Right ventricle myocardium superior (tissue), 1 donor: ENCODE results near the gene FAM180A. TPM values are rescaled to one million over a fixed set of nuclear protein-coding genes. Genes with fewer than 3 reads are reported as not detected.
"Not testable (repeated sequence)": the region's sequence is repeated elsewhere in the genome, so short reads cannot be mapped to it uniquely, and the experiment has no call there.

Source experiments
- ATAC-seq: fragments of 200-7000 bp; cut with Tn5 transposase; one replicate; pipeline ENCODE4 v1.9.1; 2020; ENCODE audit warnings: mild to moderate bottlenecking; ENCODE audit not compliant: poor library complexity
- DNase-seq: peaks from one replicate; pipeline ENCODE4 v3.0.0-alpha.2; 2020
- intact Hi-C: fragments of 100-400 bp; cut with DNase I; formaldehyde crosslinking; loops from one replicate; pipeline ENCODE4 v1.11.2; 2022
- long read RNA-seq: library from polyadenylated mRNA; unstranded; transcript quantifications from one replicate; pipeline ENCODE4 v2.0.0, GENCODE V29; 2021
- total RNA-seq: library from RNA; stranded (reverse); fragmentation: NEBNext Ultra II Directional; extraction: Animal tissue kit (Norgen Biotek cat#: 25700); gene quantifications from one replicate; pipeline ENCODE4 v1.2.1, GENCODE V29; 2021
- donor health status: DM: no; HTN: yes; CAD: no; lungs with severe emphysema.

FAM180A gene
- total RNA-seq, result 5.9 TPM
- long read RNA-seq, partial matches to known transcripts, result 0 of 1 reads
- long read RNA-seq, other reads (novel, unspliced or antisense), result 0 of 1 reads

DNA sequence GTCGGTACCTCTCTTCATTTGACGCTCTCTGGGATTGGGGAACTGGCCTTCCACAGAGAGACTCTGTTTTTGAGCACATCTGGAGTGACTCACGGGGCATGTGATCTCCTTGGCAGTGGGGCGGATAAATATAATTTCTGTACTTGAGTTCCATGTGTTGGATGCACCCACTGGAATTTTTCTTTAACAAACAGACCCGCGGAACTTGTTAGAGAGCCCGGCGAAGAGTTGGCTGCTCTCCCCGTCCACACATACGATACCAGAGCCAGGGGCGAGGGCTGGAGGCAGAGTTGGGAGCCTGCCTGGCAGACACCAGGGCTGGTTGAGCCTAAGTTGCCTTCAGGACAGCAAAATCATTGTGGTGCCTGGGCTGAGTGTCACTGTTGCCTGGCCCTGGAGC lies at the start of gene FAM180A:
Gene FAM180A (minus strand): TSS at position 44 of the 400 bp plus-strand sequence. CDS start 233 bp downstream, outside the sequence.
- DNase-seq (peak; percentile 84), ATAC-seq (peak; percentile 80)
- intact Hi-C loops, result no loop called here

DNA sequence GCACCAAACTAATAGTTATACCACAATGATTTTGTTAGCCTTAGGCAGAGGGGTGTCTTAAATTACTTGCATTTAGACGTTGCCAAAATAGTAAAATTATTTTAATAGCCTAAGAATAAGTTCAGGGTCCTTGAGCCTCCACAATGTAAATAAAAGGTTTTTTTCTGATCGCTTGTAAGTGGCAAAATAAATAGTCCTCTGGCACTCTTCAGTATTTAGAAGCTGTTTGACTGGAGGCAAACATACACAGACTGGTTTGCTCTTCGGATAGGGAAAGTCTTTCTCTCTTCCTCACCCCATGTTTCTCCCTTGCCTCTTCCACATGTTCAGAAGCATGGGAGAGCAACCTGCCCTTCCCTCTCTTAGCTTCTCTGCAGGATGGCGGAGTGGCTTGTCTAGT lies 49.5 kb upstream of the FAM180A start:
- intact Hi-C loops, result no loop called here
- ATAC-seq, result no peak

DNA sequence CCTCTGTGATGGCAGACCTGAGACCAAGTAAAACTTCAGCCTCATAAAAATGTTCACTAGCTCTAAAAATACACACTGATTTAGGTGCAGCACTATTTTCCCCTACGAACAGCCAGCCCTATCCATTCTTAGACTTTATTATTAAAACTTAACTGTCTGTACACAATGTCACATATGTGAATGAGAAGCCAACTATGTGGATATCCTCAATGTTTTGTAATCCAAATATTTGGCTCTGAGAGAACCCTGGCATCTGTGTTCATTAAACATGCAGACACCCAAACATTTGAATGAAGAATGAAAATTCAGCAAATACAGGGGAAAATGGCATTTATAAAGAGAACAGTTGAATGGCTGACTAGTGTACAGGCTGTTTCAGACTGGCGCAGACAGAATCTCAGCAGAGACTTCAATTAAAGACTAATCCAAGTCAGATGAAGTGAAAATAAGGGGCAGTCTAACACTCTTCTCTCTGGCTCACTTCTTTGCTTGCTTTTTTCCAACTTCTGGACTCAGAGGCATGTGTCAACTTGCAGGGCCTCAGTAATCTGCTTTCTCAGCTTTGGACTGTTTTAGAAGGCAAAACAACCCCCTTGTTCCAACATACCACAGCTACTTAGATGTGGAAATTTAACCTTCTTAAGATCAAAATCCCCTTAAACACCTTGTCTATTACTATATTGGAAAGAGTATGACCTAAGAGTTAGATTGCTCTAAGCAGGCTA lies 47.4 kb upstream of the FAM180A start:
- DNase-seq (no peak), ATAC-seq (no peak)
- intact Hi-C loops, result no loop called here

More for the DNA sequence above, 49.5 kb upstream of the FAM180A start:
- no peak for DNase-seq

DNA sequence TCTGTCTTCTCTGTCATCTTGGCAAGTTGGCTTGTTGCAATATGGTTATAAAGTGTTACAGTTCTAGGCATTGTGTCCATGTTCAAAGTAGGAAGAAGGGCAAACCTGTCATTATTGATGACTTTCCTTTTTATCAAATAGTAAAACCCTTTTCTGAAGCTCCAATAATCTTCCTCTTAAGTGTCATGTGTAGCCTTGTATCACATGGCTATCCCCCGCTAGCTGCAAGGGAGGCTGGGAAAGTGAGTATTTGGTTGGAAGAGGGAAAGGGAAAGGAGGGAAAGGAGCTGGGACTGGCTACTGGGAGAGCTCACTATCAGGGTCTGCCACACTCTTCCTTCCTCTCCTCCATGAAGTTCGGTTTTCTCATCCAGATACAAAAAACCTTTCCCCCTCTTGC lies 45.2 kb upstream of the FAM180A start:
- DNase-seq (no peak), ATAC-seq (no peak)
- intact Hi-C loops, result loop anchor here (5.0 kb wide), 1 partner anchor 122 kb away; no protein-coding TSS in a partner anchor

DNA sequence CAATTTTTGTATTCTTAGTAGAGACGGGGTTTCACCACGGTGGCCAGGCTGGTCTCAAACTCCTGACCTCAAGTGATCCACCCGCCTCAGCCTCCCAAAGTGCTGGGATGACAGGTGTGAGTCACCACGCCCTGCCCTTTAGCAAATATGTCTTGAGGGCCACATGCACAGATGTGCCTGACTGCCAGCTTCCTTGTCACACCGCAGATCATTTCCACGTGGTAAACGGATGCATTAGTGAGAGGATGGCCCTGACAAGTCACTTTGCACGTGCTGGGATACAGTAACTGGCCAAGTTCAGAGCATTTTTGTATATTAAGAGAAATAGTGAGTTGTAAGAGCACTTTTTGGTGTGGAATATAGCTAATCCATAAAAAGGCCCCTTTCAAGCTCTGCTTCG lies 44.3 kb upstream of the FAM180A start:
- intact Hi-C loops, result loop anchor here (5.0 kb wide), 1 partner anchor 121 kb away; no protein-coding TSS in a partner anchor
- DNase-seq (no peak), ATAC-seq (no peak)

DNA sequence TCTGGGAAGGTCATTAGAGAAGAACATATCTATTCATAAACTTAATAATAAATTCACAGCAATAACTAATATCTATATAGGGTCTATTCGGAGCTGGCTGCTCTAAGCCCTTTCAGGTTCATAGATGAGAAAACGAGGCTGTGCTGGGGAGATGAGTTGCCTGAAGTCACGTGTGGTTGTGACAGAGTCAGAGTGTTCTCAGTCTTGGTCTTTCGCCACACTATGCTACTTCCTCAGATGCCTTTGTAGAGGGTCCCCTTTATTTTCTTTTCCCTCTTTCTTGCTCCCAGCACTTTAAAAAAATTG lies 43.7 kb upstream of the FAM180A start:
- DNase-seq (no peak), ATAC-seq (no peak)
- intact Hi-C loops, result loop anchor here (5.0 kb wide), 1 partner anchor 120 kb away; no protein-coding TSS in a partner anchor

DNA sequence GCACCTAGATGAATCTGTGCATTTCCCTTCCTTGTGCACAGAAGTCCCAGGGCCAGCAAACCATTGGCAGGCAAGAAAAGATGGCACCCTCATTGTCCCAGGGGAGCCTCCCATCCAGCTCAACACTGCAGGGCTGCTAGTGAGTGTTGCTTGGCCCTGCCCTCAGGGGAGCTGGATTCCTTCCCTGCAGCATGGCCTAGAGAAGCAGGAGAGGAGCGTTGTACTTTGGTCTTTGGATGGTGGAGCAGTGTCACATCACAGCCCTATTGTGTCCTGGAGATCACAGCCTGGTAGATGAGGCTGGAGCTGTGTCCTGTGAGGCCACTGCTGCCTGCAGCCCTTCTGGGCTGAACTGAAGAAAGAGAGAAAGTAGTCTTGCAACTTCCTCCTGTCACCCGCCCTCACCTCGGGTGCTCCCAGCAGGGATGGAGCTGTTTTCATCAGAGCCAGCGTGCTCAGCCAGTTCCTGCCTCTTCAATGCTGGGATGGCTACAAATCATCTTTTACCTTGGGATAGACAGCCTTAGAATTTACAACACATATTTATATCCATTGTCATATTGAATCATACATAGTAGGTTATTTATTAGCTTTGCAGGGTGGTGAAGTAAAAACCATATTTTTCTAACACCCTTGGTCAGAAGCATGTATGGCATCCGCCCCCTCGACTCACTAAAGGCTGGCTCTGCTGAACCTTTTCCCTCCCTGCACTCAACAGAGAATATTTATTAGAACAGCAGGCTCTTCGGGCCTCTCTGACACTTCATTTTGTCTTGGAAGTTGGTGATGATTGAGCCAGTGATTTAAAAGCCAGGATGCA lies 43.1 kb upstream of the FAM180A start:
- ATAC-seq (no peak), DNase-seq (no peak)
- intact Hi-C loops, result loop anchor here (5.0 kb wide), 1 partner anchor 119 kb away; no protein-coding TSS in a partner anchor

DNA sequence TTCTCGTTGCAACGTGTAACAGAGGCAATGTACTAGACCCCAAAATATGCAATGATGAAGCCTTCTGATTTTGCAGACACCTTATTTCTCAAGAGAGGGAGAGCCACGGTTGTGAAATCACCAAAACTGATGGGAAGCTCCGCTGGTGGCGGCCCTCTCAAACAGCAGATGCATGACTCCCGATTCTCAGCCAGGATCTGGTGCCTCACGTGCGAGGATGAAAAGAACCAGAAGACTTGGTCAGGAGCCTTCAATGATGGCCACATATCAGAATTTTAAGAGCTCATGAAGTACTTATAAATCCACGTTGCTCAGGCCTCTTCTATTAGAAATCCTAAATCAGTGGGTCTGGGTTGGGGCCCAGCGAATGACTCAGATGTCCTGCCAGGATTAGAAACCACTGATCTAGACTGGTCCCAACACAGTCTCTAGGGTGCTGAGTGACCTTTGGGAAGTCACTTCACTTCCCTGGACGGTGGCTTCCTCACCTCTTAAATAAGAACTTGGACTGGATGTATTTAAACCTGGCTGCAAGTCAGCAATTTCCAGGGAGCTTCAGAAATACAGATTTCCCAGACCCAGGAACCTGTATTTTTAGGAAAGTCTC lies 41.9 kb upstream of the FAM180A start:
- ATAC-seq, result peak; percentile 68
- intact Hi-C loops, result loop anchor here (5.0 kb wide), 1 partner anchor 118 kb away; no protein-coding TSS in a partner anchor
- DNase-seq, result no peak

DNA sequence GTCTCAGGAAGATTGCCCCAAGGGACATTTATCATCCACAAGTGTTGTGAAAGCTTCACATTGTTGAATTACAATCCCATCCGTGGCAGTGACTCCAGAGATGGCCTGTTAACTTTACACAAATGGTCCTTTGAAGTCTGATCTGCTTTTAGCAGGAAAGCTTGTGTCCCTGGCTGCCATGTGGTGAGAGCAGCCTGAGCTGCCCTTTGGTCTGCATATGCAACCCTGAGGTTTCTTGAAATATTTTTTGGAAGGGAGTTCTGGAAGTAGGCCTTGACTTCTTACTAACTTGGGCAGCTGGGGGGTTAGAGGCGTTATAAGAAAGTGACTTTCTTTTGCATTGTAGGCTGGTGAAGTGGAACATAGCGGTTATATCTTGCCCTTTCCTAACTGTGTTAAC lies 41.3 kb upstream of the FAM180A start:
- ATAC-seq, result no peak
- DNase-seq, result no peak
- intact Hi-C loops, result loop anchor here (5.0 kb wide), 1 partner anchor 118 kb away; no protein-coding TSS in a partner anchor

DNA sequence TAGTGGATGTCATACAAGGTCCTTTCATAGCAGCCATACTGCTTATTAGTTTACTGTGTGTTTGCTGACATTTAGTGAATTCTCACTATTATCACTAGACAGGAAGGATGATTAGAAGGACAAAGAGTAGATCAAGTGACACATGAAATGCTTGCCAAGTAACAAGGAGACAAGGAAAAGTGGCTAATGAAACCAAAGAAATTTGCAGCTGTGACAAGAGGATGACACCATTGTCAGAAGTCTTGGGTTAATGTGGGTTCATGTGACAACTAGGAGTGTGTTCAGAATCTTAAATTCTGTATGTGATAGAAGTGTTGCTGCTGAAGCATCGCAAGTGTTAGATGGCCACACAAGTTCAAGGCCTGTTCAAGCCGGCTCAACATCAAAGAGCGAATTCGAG lies 40.8 kb upstream of the FAM180A start:
- ATAC-seq (no peak), DNase-seq (no peak)
- intact Hi-C loops, result no loop called here

DNA sequence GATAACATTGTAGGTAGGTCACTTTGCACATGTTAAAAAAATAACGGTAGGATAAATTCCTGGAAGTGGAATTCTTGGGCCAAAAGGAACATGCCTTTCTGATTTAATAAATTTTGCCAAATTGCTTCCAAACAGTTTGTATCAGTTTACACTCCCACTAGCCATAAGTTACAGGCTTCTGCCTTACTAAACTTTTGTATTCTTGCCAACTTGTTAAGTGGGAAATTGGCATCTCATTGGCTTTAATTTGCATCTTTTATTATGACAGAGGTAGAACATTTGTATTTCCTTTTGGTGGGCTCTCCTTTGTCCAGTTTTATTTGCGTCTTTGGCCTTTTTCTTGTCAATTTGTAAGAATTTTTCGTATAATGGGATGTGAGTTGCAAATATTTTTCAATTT lies 38.3 kb upstream of the FAM180A start:
- no peak for ATAC-seq
- no peak for DNase-seq
- intact Hi-C loops, result no loop called here

DNA sequence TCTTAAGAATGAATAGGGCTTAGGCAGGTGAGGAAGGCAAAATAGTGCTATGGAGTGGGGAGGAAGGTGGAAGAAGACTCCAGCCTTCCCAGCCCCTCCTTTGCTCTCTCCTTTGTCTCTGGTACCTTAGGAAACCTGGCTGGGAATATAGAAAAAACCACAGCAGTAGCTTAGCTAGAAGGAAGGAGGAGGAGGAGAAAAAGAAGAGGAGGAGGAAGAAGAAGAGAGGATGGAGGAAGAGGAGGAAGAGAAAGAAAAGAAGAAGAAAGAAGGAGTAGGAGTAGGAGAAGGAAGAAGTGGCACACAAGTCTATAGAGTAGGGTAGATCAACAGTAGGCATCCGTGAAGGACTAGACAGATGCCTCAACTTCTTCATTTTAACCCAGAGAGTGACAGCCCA lies 36.5 kb upstream of the FAM180A start:
- DNase-seq (no peak), ATAC-seq (no peak)
- intact Hi-C loops, result no loop called here

DNA sequence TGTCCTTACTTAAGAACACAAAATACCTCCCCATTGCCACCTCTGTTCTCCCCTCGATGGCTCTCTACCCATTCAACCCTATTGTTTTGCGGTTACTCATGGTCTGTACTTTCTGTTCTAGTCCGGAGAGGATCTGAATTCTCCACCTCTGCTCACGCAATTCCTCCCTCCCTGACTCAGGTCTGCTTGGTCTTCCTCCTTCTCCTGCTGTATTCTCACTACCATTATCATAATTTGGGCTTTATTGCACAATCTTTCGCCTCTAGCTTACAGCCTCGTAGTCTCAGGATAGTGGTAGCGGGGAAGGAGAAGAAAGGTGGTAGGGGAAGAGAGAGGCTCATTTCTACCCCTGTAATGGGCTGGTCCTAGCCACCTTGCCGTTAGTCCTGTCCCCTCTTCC lies 35.4 kb upstream of the FAM180A start:
- ATAC-seq (no peak), DNase-seq (no peak)
- intact Hi-C loops, result no loop called here

DNA sequence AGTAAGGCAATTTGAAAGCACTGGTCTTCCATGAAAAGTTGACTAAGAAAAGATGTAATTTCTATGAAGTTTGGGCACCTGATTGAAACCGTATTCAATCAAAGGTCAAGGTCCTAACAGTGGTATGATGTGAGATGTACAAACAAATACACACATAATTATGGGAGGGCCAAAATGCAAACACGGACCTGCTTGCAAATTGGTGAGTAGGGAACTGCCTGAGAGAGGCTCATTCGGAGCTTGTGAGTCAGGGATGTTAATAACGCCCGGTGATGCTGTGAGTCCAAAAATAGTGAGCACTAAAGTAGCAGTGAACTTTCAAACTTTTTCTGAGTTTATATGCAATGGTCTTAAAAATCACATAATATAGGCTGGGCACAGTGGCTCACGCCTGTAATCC lies 34.2 kb upstream of the FAM180A start:
- no peak for ATAC-seq
- DNase-seq, result no peak
- intact Hi-C loops, result no loop called here

DNA sequence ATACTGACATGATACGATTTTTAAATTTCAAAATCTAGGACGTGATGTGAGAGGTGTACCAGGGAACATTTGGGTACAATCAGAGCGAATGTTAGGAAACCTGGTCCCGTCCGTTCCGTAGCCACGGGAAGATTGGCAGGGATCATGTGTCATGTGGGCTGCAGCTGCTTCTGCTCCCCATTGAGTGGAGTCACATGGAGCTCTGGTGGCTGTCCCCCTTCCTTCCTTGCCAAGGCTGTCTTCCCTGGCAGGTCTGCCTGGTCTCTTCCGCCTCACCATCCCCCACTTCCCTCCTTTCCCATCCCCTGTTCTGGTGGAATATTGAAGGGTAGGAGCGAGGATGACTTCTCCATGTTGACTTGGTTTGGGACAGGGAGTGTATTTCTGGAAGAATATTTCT lies 33.8 kb upstream of the FAM180A start:
- intact Hi-C loops, result no loop called here
- ATAC-seq, result peak; percentile 39
- DNase-seq, result no peak

DNA sequence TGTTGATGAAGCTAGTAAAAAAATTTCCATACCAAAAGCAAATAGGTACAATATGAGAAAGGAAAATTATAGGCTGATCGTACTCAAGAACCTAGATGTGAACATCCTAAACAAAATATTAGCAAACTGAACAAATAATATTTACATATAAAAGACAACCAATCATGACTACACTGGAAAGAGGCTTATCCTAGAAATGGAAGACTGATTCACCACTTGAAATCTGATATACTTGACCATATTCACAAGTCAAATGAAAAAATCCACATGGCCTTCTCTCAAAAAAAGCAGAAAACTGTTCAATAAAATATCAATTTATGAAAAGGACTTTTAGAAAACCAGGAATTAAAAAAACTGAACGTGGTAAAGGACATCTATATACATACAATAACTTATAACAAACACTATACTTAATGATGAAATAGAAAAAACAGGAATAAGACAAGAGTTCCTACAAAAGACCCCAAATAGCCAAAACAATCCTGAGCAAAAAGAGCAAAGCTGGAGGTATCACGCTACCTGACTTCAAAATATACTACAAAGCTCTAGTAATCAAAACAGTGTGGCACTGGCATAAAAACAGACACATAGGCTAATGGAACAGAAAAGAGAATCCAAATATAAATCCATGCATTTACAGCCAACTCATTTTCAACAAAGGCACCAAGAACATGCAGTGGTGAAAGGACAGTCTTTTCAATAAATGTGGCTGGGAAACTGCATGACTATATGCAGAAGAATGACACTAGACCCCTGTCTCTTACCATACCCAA lies 29.2 kb upstream of the FAM180A start:
- intact Hi-C loops, result no loop called here
- no peak for ATAC-seq
- no peak for DNase-seq

DNA sequence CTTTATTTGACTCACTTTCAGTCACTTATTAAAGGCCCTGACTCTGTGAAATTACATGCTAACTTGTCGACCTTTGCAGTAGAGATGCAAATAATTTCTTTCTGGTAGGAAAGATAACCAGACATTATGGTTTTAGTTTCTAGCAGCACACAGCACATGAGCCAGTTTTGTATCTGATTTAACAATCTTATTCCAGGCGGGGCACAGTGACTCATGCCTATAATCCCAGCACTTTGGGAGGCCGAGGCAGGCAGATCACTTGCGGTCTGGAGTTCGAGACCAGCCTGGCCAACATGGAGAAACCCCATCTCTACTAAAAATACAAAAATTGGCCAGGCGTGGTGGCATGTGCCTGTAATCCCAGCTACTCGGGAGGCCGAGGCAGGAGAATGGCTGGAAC lies 27.3 kb upstream of the FAM180A start:
- intact Hi-C loops, DNase-seq, ATAC-seq: not testable (repeated sequence)

DNA sequence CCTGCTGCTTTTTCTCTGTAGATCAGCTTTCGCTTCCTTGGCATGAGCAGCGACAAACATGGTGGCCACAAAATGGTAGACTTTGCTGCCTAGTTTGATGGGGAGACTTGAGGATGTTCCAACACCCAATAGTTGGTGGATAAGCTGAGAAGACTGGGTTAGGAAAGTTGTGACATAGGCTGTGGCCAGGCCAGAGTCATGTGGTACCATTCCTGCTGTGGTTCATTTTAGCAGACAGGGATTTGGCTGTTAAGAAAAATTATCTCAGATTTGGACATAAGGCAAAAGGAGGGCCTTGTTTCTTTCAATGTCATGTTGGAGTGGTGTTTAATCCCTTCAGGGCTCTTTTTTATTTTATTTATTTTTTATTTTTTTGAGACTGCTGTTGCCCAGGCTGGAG lies 26.6 kb upstream of the FAM180A start:
- intact Hi-C loops, result no loop called here
- ATAC-seq, result peak; percentile 63
- no peak for DNase-seq

DNA sequence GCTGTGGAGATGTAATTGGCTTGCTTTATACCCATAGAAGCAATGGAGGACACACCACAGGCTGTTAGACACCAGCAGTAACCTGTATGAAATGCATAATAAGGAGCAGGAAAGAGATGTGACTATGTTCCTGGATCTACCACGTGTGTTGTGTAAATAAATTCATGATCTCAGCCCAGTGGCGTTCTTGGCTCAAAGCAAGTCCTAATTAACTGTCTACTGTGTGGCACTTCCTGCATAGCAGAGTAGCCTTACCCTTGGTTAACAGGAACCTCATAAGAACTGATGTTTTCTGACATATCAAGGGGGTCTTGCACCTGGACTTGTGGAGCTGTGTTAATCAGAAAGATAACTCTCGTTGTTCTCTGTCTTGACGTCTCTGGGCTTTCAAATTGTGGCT lies 25.7 kb upstream of the FAM180A start:
- intact Hi-C loops, result no loop called here
- ATAC-seq (peak; percentile 86), DNase-seq (no peak)
